Fibroblast of peridontal ligament (primary cell): ENCODE data around the gene RXRA.

Source experiments
- DNase-seq: peaks from one replicate; pipeline ENCODE4 v3.0.0-alpha.2; 2010; ENCODE audit errors: extremely low read depth

The RXRA gene

DNA sequence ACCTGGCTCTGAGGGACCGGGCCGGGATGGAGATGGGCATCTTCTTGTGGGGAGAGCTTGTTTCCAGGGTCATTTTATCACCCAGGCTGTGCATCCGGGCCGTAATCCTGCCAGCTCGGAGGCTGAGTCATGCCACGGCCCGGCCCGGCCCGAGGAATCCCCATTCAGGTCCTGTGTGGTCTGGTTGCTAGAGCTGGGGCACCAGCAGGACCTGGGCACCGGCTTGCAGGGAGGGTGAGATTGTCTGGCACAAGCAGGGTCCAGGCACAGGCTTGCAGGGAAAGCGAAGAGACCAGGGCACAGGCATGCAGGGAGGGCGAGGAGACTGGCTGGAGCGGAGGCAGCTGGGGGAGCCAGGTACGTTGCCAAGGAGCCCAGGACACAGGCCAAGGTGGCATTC lies 106.8 kb downstream of the RXRA start:
- peak; percentile 25 for DNase-seq

DNA sequence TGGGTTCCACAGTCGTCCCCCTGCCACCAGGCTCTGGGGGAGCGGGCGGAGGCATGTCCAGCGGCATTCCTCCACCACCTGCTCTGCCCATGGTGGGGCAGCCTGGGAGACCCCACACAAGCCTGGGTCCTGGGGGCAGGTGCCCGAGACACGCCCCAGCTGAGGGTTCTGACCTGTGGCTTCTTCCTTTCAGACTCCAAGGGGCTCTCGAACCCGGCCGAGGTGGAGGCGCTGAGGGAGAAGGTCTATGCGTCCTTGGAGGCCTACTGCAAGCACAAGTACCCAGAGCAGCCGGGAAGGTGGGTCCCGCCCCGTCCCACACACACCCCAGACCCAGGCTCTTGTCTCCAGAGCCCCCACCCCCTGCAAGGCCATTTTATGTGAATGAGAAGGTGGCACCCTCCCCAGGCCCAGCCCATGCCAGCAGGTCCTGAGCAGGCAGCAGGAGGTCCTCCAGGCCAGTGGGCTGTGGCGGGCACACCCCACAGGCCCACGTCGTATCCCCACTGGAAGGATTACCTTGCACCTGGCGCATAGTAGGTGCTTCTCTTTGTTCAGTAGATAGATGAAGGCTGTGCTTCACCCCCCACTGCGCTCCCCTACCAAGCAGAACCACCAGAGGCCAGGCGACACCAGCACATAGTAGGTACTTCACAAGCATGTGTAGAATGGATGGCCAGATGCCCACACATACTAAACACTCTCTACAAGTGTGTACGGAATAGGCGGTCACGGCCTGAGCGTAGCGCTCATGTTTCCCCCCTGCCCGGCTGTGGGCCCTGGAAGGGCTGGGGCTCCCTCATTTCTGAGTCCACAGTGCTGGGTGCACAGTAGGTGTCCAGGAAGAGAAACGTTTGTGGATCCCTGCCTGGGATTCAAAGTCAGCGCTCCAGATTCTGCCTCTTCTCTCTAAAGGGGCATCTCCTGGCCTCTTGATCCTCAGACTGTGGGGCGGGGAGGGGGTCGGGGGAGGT lies 107.9 kb downstream of the RXRA start:
- DNase-seq: peak; percentile 7

GRCh38 chr9:134434894-134435506 lies 108.7 kb downstream of the RXRA start:
- DNase-seq: peak; percentile 98

DNA sequence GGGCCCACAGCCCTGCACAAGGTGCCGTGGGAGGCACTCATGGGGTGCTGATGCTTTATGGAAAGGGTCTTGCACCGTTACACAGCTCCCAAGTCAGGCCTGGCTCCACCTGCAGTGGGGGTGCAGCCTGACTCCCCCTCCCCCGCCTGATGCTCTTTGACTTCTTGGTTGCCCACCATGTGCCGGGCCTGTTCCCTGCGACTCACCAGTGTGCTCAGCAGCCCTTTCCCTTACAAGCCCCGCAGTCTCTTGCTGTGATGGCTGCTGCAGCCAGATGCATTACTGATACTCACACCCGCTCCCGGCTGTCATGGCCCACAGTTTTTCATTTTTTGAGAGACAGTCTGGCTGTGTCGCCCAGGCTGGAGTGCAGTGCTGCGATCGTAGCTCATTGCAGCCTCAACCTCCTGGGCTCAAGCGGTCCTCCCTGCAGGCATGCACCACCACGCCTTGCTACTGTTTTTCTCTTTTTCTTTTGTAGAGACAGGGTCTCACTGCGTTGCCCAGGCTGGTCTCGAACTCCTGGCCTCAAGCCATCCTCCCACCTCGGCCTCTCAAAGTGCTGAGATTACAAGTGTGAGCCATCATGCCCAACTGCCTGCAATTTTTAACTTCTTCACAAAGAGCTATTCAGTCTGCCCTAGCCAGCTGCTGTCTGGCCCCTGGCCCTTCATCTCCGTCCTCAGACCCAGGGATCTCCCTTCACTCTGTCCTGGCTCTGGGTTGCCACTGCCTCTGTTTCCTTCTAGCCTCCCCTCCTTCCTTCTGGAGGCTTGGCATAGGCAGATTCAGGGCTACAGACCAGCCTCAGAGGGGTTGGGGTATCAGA lies 109.5 kb downstream of the RXRA start:
- no peak for DNase-seq

- DNase-seq: no peak
These were observed 110.1 kb downstream of the RXRA start for GRCh38 chr9:134436379-134436762.

DNA sequence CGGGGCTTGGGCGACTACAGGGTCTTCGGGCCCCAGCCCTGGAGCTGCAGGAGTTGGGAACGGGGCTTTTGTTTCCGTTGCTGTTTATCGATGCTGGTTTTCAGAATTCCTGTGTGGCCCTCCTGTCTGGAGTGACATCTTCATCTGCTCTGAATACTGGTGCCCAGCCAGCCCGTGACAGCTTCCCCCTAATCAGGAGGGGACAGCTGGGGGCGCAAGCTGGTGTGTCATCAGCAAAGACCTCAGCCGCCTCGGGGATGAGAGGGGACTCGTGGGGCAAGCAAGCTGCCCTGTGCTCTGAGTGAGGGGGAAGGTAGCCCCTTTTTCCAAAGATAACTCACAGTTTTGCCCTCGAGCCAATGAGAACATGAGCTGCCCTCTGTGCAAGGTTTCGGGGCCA lies 110.7 kb downstream of the RXRA start:
- no peak for DNase-seq

- no peak for DNase-seq
These were observed 111.3 kb downstream of the RXRA start for GRCh38 chr9:134437403-134438194.

DNA sequence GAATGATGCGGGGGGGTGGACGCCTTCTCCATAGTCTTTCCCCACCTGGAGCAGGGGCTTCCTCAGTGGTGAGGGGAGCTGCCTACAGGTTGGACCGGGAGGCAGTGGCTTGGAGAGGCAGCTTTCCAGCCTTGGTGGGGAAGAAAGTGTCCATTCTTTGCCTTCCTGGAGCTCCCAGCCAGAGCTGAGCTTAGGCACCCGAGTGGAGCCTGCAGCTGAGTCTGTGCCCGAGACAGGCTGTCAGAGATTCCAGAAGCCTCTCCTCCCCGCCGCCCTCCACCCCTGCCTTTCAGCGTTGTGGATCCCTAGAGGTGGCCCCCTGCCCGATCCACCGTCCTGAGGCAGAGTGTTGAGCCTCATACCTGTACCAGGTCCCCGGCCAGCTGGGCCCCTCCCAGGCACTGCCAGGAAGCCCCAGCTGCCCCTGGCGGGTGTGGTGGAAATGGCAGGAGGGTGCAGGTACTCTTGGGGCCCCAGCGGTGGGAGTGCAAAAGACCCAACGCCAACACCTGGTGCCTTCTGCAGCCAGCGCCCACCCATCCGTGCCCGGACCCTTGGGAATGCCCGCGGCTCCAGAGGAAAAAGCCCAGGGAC lies 112.0 kb downstream of the RXRA start:
- no peak for DNase-seq

DNA sequence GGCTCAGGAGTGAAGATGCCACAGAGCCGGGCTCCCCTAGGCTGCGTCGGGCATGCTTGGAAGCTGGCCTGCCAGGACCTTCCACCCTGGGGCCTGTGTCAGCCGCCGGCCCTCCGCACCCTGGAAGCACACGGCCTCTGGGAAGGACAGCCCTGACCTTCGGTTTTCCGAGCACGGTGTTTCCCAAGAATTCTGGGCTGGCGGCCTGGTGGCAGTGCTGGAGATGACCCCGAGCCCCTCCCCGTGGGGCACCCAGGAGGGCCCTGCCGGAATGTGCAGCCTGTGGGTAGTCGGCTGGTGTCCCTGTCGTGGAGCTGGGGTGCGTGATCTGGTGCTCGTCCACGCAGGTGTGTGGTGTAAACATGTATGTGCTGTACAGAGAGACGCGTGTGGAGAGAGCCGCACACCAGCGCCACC lies 113.1 kb downstream of the RXRA start:
- DNase-seq: no peak

GRCh38 chr9:134440636-134441226 lies 114.5 kb downstream of the RXRA start:
- DNase-seq: no peak

- DNase-seq: no peak
These were observed 115.2 kb downstream of the RXRA start for GRCh38 chr9:134441227-134442084.

- DNase-seq: peak; percentile 11
These were observed 115.8 kb downstream of the RXRA start for GRCh38 chr9:134442085-134442474.

DNA sequence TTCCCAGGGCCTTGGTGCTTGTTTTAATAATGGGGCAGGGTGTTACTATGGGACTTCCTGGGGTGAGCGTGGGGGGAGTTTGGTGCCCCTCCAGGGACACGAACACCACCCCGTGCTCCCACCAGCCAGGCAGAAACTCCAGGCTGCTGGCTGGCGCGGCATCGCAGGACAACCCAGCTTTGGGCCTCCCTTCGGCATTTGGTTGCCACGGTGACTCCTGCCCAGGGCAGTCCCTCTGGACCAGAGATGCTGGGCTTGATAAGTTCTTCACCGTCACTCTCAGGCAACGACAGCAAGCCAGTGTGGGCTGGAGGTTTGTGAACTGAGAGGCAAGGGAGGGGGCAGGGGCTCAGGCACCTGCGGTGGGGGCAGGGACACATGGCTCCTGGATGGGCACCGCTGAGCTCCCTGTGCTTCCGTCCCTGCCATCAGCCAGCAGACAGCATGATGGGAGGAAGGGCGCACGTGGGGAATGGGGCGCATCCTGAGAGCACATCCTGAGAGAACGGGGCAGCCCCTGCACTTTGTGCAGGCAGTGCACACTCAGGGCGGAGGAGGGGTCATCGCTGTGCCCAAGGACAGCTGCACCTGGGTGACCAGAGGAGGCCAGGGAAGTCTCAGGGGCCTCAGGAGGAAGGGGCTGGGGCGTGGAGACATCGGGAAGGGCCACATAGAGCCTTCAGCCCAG lies 116.4 kb downstream of the RXRA start:
- DNase-seq: peak; percentile 42

DNA sequence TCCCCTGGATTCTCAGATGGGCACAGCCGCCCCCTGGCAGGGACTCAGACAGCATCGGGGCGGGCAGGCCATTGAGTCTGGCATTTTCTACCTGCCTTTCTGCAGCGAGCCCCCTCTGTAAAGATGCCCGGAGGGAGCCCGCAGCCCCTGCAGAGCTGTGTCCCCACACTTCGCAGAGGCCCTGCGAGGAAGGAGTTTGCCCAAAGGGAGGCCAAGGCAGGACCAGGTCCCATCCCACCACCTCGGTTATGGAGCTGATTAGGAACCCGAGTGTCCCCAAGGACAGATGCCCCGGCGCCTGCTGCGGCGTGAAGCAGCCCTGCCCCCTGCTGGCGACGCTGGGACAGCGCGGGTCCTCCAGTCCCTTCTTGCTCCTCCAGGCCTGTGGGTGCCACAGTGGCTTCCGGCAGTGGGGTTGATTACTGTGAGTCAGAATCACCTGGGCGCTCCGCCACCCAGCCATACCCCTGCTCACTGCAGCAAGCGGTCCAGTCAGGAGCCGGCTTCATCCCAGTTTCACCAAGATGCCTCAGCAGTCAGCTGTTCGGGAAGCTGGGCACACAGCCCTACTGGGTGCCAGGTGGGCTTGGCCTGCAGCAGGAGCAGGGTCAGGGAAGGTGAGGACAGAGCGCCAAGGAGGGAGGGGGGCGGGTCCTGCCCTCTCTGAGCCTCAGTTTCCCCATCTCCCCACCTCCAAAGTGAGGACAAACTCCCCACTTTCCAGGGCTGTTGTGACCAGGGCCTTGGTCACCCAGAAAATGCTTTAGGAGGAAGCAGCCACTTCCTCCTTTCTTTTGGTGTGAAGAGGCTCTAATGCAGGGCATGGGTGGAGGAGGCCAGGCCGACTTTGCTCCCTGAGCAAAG lies 117.2 kb downstream of the RXRA start:
- DNase-seq: peak; percentile 79

DNA sequence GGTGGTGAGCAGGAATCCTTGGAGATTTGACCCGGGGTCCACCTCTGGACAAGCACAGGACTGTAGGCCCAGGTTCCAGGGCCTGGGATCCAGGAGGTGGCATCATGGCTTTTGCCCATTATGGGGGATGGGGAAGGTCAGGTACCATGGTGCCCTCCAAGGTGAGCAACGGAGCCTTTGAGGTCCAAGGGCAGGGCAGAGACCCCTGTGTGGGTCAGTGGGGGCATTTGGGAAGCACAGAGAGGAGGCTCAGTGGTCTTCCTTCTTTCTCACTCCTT lies 117.7 kb downstream of the RXRA start:
- no peak for DNase-seq

- peak; percentile 14 for DNase-seq
These were observed 118.7 kb downstream of the RXRA start for GRCh38 chr9:134445000-134445399.

GRCh38 chr9:134449180-134449916 lies 123.1 kb downstream of the RXRA start:
- DNase-seq: peak; percentile 95
